IMR-90 (cell line): ENCODE results near the gene SNX22. TPM values are rescaled to one million over a fixed set of nuclear protein-coding genes. Genes with fewer than 3 reads are reported as not detected.

ENCODE experiments used
- ATAC-seq: fragments of 200-7000 bp; cut with Tn5 transposase; 2 replicates; pipeline ENCODE4 v1.9.1; 2020; ENCODE audit warnings: low read depth, mild to moderate bottlenecking, moderate library complexity
- BruUV-seq: library from RNA; stranded (reverse); fragments of 400-500 nt; replicated peaks from 2 replicates; lab custom pipeline; 2021; lab: Mats Ljungman, UMichigan
- CTCF ChIA-PET: fragments of 300-600 bp; formaldehyde crosslinking; extraction: SDS; loops from one replicate; lab custom pipeline; 2021; ENCODE audit warnings: antibody characterized with exemption; lab: Yijun Ruan, JAX
- POLR2A ChIA-PET: fragments of 300-600 bp; sonication (Branson Sonifier 250); formaldehyde crosslinking; loops from one replicate; lab custom pipeline; 2022; ENCODE audit warnings: antibody characterized with exemption; ENCODE audit not compliant: unreplicated experiment; lab: Charles Lee
- DNase-seq: peaks from one replicate; pipeline ENCODE4 v3.0.0; 2013
- H2AFZ ChIP-seq: replicated peaks from 2 replicates; pipeline ENCODE3; 2013; ENCODE audit warnings: low read length, mild to moderate bottlenecking; ENCODE audit not compliant: poor library complexity
- H2AK5ac ChIP-seq: 2 replicates; pipeline ENCODE4 v1.6.1; 2013; ENCODE audit warnings: low read depth, low read length, inconsistent platforms
- H2AK9ac ChIP-seq: replicated peaks from 2 replicates; pipeline ENCODE3; 2013; ENCODE audit warnings: mild to moderate bottlenecking, low read depth, low read length, moderate library complexity; ENCODE audit not compliant: poor library complexity
- H2BK120ac ChIP-seq: 2 replicates; pipeline ENCODE4 v1.6.1; 2013; ENCODE audit warnings: low read depth, low read length, inconsistent platforms
- H2BK15ac ChIP-seq: 3 replicates; pipeline ENCODE4 v1.6.1; 2013; ENCODE audit warnings: low read depth, low read length, inconsistent platforms
- H2BK20ac ChIP-seq: 2 replicates; pipeline ENCODE4 v1.6.1; 2013; ENCODE audit warnings: low read depth, mild to moderate bottlenecking, inconsistent platforms, low read length, moderate library complexity
- H2BK5ac ChIP-seq: 2 replicates; pipeline ENCODE4 v1.6.1; 2013; ENCODE audit warnings: mild to moderate bottlenecking, low read depth, low read length, inconsistent platforms; ENCODE audit not compliant: poor library complexity, severe bottlenecking
- H3K14ac ChIP-seq: replicated peaks from 2 replicates; pipeline ENCODE4 v1.6.1; 2013; ENCODE audit warnings: low read depth, low read length, inconsistent platforms
- H3K18ac ChIP-seq: 2 replicates; pipeline ENCODE4 v1.6.1; 2013; ENCODE audit warnings: low read depth, low read length, control low read depth
- H3K23ac ChIP-seq: 2 replicates; pipeline ENCODE4 v1.6.1; 2013; ENCODE audit warnings: low read depth, low read length, inconsistent platforms
- H3K27ac ChIP-seq: 2 replicates; pipeline ENCODE4 v1.5.1; 2013; ENCODE audit warnings: mild to moderate bottlenecking, control low read depth, low read length; ENCODE audit not compliant: insufficient read depth
- H3K27me3 ChIP-seq: 2 replicates; pipeline ENCODE4 v1.6.1; 2013; ENCODE audit warnings: low read length; ENCODE audit not compliant: control insufficient read depth, insufficient read depth
- H3K36me3 ChIP-seq: 2 replicates; pipeline ENCODE4 v1.6.1; 2013; ENCODE audit warnings: low read length, mixed read lengths; ENCODE audit not compliant: control insufficient read depth, insufficient read depth
- H3K4ac ChIP-seq: 2 replicates; pipeline ENCODE4 v1.6.1; 2013; ENCODE audit warnings: low read depth, low read length, inconsistent platforms
- H3K4me1 ChIP-seq: 2 replicates; pipeline ENCODE4 v1.6.1; 2013; ENCODE audit warnings: low read length, mixed read lengths; ENCODE audit not compliant: control insufficient read depth, insufficient read depth
- H3K4me2 ChIP-seq: 2 replicates; pipeline ENCODE4 v1.6.1; 2013; ENCODE audit warnings: low read depth, mild to moderate bottlenecking, control low read depth, low read length, moderate library complexity
- H3K4me3 ChIP-seq: 2 replicates; pipeline ENCODE4 v1.5.1; 2013; ENCODE audit warnings: low read depth, mild to moderate bottlenecking, control low read depth, low read length, moderate library complexity; ENCODE audit not compliant: insufficient read depth
- H3K56ac ChIP-seq: 2 replicates; pipeline ENCODE4 v1.6.1; 2013; ENCODE audit warnings: low read length, inconsistent platforms; ENCODE audit not compliant: insufficient read depth; ENCODE audit errors: extremely low read depth
- H3K79me1 ChIP-seq, 2 experiments: 2 replicates each; pipeline ENCODE4 v1.6.1; 2013; ENCODE audit warnings: low read length in 2 of 2, inconsistent platforms in 1 of 2, low read depth in 1 of 2
- H3K9ac ChIP-seq: 2 replicates; pipeline ENCODE4 v1.6.1; 2013; ENCODE audit warnings: low read depth, low read length, control low read depth
- H3K9me1 ChIP-seq: 2 replicates; pipeline ENCODE4 v1.6.1; 2013; ENCODE audit warnings: low read length, inconsistent platforms; ENCODE audit not compliant: insufficient read depth
- H3K9me3 ChIP-seq: 2 replicates; pipeline ENCODE4 v1.6.1; 2013; ENCODE audit warnings: low read length; ENCODE audit not compliant: control insufficient read depth, insufficient read depth
- H4K20me1 ChIP-seq: 2 replicates; pipeline ENCODE4 v1.6.1; 2013; ENCODE audit warnings: low read length, inconsistent platforms; ENCODE audit not compliant: insufficient read depth
- H4K5ac ChIP-seq: 2 replicates; pipeline ENCODE4 v1.6.1; 2013; ENCODE audit warnings: mild to moderate bottlenecking, low read depth, low read length, control low read depth
- H4K8ac ChIP-seq, 2 experiments: 2 replicates each; pipeline ENCODE4 v1.6.1; 2013; ENCODE audit warnings: low read depth in 2 of 2, low read length in 2 of 2, control low read depth in 1 of 2, inconsistent platforms in 1 of 2
- H4K91ac ChIP-seq: 2 replicates; pipeline ENCODE4 v1.6.1; 2013; ENCODE audit warnings: low read depth, low read length, inconsistent platforms; ENCODE audit not compliant: insufficient read depth
- BHLHE40 ChIP-seq: fragments of 150-350 bp; IDR thresholded peaks from 2 replicates; pipeline ENCODE4 v1.6.1; 2016; ENCODE audit warnings: mild to moderate bottlenecking, low read depth, low read length
- CEBPB ChIP-seq: IDR thresholded peaks from 2 replicates; pipeline ENCODE4 v1.6.1; 2012; ENCODE audit warnings: low read depth, low read length, improper control_type of control experiment
- CTCF ChIP-seq: conservative IDR thresholded peaks from 2 replicates; pipeline ENCODE4 v1.5.1; 2012; ENCODE audit warnings: mild to moderate bottlenecking, low read depth, low read length, improper control_type of control experiment
- ELK1 ChIP-seq: fragments of 150-350 bp; IDR thresholded peaks from 2 replicates; pipeline ENCODE4 v1.6.1; 2016; ENCODE audit warnings: low read depth, mild to moderate bottlenecking, low read length, moderate library complexity, borderline replicate concordance
- FOS ChIP-seq: fragments of 150-350 bp; IDR thresholded peaks from 2 replicates; pipeline ENCODE4 v1.6.1; 2016; ENCODE audit warnings: low read depth, low read length
- MAFK ChIP-seq: IDR thresholded peaks from 2 replicates; pipeline ENCODE4 v1.6.1; 2012; ENCODE audit warnings: low read depth, low read length, improper control_type of control experiment
- NFE2L2 ChIP-seq: fragments of 150-350 bp; IDR thresholded peaks from 2 replicates; pipeline ENCODE4 v1.6.1; 2016; ENCODE audit warnings: low read depth, mild to moderate bottlenecking, low read length
- USF2 ChIP-seq: fragments of 150-350 bp; IDR thresholded peaks from 2 replicates; pipeline ENCODE4 v1.6.1; 2017; ENCODE audit warnings: mild to moderate bottlenecking, antibody characterized with exemption, low read length, low read depth
- WGBS, 2 experiments: methylation state at CpG; one replicate each; pipeline versions ENCODE4 v1.1.5 to v1.1.7; 2013; ENCODE audit warnings: missing lambda C conversion rate in 2 of 2; ENCODE audit not compliant: insufficient read length in 1 of 2; ENCODE audit errors: extremely low coverage in 2 of 2; 5-methylcytosine and 5-hydroxymethylcytosine counted together
- dilution Hi-C: fragments of 300-500 bp; cut with HindIII; formaldehyde crosslinking; loops from one replicate; pipeline ENCODE4 v1.14.3; 2018; ENCODE audit warnings: low sequenced_read_pairs; ENCODE audit not compliant: unreplicated experiment
- in situ Hi-C: fragments of 300-500 bp; cut with MboI; formaldehyde crosslinking; loops from 3 replicates; pipeline ENCODE4 v1.14.3; 2019; ENCODE audit warnings: low sequenced_read_pairs, inconsistent platforms, mixed read lengths
- intact Hi-C: fragments of 100-400 bp; cut with micrococcal nuclease; formaldehyde crosslinking; loops from 2 replicates; pipeline ENCODE4 v1.10.0; 2022
- polyA plus RNA-seq, 3 experiments: library from polyadenylated mRNA; depleted of rRNA; stranded (reverse); fragments of >200 nt; gene quantifications; 2 replicates each; pipeline ENCODE4 v1.2.3, GENCODE V29; 2012; ENCODE audit warnings: low replicate concordance in 1 of 3
- total RNA-seq: library from RNA; depleted of rRNA; stranded (reverse); fragments of >200 nt; gene quantifications from 2 replicates; pipeline ENCODE4 v1.2.3, GENCODE V29; 2012

Gene SNX22
- total and polyA plus RNA-seq, 2 of the 4 experiments (the other 2 are of a cell fraction), result 0.12 to 0.18 TPM

- H3K18ac ChIP-seq, result no peak overlapping the region
- no peak overlapping the region for H2AK9ac ChIP-seq
- H4K20me1 ChIP-seq, result peaks cover 24% of the 10 kb centered on the region; the same call in 1 of the 2 replicates
- peaks cover 34 to 52% of the 10 kb centered on the region in 2 experiments for H3K79me1 ChIP-seq
- intact Hi-C loops (loop anchor here (5.0 kb wide), 1 partner anchor 34 kb away; no protein-coding TSS in a partner anchor), dilution Hi-C loops (no loop called here), in situ Hi-C loops (no loop called here)
- H3K27ac ChIP-seq, result no peak overlapping the region
- no peak overlapping the region for H3K4me3 ChIP-seq
- H3K4ac ChIP-seq, result no peak overlapping the region
- no TSS peak for BruUV-seq
- H3K56ac ChIP-seq, result no peak overlapping the region
- TF ChIP-seq MAFK (no peak), FOS (no peak), USF2 (no peak), CEBPB (peak; percentile 77), ELK1 (no peak), CTCF (no peak), NFE2L2 (no peak), BHLHE40 (no peak)
- H3K36me3 ChIP-seq, result peaks cover 18% of the 10 kb centered on the region
- peak; percentile 52 for DNase-seq
- peak; percentile 57; the same call in 1 of the 2 replicates for ATAC-seq
- no peaks in the 10 kb centered on the region for H3K9me3 ChIP-seq
- no peak overlapping the region for H4K5ac ChIP-seq
- no peak overlapping the region for H2BK5ac ChIP-seq
- no peak overlapping the region for H4K8ac ChIP-seq
- no peaks in the 10 kb centered on the region for H3K27me3 ChIP-seq
- no peak overlapping the region for H2BK20ac ChIP-seq
- no peak overlapping the region for H2BK15ac ChIP-seq
- no peak overlapping the region for H3K9ac ChIP-seq
- POLR2A ChIA-PET, result no interaction called here
- H3K4me2 ChIP-seq, result no peak overlapping the region
- H2AK5ac ChIP-seq, result no peak overlapping the region
- WGBS, 2 experiments, result no CpG with 5 or more reads among the region's 1 CpG
- H3K9me1 ChIP-seq, result peaks cover 7% of the 10 kb centered on the region
- no peak overlapping the region for H2AFZ ChIP-seq
- CTCF ChIA-PET, result no interaction called here
- no peak overlapping the region for H3K14ac ChIP-seq
- H4K91ac ChIP-seq, result no peak overlapping the region
- H3K4me1 ChIP-seq, result peaks cover 4% of the 10 kb centered on the region
- H3K23ac ChIP-seq, result no peak overlapping the region
- H2BK120ac ChIP-seq, result no peak overlapping the region
Observed at GRCh38 chr15:64112904-64113303, 38.6 kb upstream of the SNX22 start.
